Endometrial microvascular endothelial cells (primary cell): ENCODE results near the gene CEP85L. TPM values are rescaled to one million over a fixed set of nuclear protein-coding genes. Genes with fewer than 3 reads are reported as not detected.

Experiments used
- in situ Hi-C: cut with HindIII; loops from 2 replicates; pipeline ENCODE4 v1.10.0; 2017; ENCODE audit warnings: low sequenced_read_pairs, low pct_unique_long_range_greater_than_20kb; ENCODE audit errors: inconsistent ontology term
- total RNA-seq: library from RNA; depleted of rRNA; stranded (reverse); fragments of >200 nt; gene quantifications from one replicate; pipeline ENCODE4 v1.2.3, GENCODE V29; 2015; ENCODE audit errors: inconsistent ontology term

The CEP85L gene
- 5.9 TPM for total RNA-seq

DNA sequence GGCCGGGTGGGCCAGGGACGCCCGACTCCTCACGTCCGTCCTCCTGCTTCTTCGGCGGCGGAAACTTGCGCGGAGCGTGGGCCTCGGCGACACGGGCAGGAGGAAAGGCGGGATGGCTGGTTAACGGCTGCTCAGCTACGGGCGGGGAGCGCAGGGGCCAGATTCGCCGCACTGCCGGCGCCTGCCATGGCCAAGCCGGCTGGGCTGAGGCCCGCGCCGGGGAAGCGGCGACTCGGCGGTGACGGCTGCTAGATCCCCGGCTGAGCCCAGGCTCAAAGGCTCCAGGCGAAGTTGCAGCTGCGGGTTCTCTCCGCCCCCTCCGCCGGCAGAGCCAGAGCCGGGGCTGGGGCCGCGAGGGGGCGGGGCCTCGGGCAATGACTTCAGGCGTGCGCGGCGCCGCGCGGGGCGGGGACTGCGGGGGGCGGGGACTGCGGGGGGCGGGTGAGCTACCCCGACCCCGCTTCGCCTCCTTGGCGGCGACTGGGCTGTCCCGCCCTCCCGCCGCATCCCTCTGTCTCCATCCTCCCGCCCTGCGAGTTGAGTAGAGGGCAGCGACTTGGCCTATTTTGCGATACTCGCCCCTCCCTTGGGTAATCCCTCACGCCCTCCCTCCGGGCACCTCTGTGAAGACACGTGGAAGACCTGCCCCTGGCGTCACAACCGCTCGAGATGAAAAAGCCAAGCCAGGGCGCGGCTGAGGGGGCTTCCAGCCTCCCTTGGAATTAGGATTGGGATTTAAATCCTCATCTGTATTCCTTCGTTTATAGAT is at the start of gene CEP85L:
Gene CEP85L (minus strand): TSS at position 310 of the 769 bp plus-strand sequence. CDS start 322 bp downstream, outside the sequence.
- in situ Hi-C loops = no loop called here

DNA sequence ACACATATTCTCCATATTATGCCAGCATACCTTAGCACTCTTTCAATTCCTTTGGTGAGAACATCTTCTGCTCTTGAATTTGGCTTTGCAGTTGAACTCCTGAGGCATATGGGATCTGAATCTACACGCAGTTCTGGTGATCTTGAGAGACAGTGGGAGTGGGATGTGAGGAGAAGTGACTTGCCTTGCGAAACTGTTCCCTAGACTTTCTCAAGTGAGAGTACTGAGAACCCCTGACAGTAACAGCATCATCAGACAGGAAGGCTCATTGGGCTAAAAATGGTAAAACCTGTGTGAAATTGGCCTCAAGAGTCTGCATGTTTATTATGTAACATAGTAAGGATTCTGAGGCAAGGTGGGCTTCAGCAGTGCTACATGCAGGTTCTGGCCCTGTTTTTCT is 49.1 kb upstream of the CEP85L start:
- in situ Hi-C loops = no loop called here

DNA sequence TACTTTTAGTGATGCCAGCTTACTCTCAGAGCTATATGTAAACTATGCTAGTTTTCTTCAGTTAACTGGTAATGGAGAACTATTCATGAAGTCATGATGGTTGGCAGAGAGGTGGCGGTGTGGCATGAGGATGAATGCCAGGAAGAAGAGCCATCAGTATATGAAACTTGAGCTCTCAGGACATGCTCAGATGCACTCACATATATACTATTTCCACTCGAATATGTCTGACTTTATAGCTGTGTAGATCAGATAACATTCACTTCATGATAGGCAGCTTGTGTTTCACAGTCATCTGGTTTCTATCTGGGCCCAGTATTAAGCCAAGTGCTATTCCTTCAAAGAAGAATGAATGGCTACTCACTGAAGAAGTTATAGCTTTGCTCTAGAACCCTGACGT is 46.2 kb upstream of the CEP85L start:
- in situ Hi-C loops = no loop called here

DNA sequence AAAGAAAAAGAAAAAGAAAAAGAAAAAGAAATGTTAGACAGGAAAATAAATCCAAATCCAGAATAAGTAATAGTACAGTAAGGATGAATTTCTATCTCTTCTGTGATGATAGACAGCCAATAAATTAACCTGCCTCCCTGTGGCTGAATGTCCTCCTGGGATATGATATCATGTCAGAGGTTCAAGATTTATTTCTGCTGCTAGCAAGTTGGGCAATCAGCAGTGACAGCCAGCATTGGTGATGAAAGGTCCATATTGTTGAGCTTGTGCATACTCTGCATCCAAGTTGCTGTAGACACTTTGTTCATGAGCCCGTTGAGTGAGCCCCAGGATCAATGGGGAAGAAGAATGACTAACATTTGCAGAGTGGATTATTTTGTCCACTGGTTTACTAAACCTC is 44.9 kb upstream of the CEP85L start:
- in situ Hi-C loops = no loop called here

DNA sequence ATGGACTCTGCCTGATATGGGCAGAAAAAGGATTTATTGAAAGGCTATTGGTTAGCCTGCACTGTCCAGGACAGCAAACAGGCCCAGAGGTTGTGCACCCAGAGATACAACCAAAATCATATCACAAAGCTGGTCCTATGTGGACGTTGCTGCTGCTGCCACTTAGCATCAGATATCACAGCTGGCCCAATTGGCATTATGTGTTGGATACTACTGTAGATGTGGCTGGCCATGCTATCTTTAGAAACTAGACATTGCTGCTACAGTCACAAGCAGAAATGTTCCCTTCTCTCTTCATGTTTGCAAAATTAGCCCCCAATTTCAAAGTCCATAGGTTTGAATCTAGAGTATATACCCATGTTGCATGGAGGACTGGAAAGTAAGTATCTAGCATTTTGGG is 42.2 kb upstream of the CEP85L start:
- in situ Hi-C loops = no loop called here

DNA sequence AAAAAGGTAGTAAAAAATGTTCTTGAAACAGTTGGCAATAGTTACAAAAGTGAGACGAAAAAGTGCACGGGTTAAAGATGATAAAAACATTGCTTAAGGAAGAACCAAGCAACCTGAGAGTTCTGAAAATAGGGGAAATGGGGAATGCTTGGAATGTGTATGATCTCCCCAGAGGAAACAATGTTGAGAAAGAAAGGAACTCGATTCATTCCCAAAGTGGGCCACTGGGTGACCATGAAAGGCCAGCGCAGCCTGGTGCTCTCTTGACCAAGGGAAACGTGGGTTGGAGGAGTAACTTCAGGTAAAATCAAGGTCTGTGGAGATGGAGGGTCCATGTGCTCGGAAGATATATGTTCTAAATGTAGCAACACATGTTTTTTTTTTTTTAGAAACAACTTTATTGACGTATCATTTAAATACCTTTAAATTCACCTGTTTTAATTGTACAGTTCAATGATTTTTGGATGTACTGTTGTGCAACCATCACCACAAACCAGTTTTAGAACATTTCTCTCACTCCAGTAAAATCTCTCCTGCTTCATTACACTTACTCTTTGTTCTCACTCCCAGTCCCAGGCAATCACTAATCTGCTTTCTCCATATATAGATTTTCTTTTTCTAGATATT is 34.5 kb upstream of the CEP85L start:
- in situ Hi-C loops = no loop called here

DNA sequence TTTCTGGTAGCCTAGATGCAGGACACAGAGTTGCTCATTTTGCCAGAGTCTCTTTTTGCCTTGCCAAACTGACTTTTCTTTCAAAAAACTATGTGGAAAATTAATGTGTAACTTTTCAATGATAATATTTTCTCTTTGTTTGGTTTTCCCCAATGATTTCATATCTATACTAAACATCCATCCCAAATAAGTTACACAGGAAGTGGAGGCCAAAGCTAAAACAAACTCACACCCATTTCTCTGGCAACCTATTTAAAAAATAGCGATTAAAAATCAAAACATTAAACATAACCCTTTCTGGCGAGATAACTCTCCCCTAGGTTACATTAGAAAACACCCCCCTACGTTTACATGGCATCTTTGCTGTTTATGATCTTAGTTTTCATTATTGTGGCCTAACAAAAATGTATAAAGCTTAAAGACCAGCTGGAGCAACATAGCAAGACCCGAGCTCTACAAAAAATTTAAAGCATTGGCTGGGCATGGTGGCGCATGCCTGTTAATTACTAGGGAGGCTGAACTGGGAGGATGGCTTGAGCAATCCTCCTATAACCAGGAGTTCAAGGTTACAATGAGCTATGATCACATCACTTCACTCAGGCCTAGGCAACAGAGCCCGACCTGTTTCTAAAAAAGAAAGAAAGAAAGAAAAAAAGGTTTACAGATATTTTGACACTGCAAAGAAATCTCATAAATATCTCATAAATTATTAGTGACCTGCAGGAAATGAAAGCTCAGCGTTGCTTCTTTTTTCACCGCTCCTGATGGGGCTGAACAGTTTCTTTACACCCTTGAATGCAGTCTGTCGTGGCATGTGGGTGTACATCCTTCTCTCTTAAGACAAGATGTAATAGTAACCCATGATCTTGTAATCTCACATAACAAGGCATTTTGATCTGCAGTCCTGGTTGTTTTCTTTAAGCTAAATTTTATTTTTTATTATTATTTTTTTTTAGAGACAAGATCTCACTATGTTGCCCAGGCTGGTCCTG is 32.8 kb upstream of the CEP85L start:
- in situ Hi-C loops = no loop called here

DNA sequence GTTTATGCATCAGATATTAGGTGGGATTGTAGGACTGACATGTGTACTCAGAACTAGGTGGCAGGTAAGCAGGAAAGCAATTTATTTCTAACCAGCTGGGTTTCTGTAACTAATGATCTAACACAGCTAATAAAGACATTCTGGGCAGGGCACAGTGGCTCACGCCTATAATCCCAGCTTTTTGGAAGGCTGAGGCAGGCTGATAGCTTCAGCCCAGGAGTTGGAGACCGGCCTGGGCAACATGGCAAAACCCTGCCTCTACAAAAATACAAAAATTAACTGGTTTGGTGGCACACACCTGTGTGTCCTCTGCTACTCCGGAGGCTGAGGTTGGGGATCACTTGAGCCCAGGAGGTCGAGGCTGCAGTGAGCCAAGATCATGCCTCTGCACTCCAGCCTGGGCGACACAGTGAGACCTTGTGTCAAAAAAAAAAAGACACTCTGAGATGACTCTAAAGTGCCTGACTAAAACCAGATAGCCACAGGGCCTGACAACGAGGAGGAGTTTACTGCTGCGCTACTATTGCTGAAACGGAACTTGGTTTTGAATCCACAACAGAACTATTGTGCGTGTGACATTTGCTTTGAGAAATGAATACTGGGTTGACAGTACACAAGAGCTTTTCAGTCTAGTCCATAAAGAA is 29.2 kb upstream of the CEP85L start:
- in situ Hi-C loops = no loop called here

DNA sequence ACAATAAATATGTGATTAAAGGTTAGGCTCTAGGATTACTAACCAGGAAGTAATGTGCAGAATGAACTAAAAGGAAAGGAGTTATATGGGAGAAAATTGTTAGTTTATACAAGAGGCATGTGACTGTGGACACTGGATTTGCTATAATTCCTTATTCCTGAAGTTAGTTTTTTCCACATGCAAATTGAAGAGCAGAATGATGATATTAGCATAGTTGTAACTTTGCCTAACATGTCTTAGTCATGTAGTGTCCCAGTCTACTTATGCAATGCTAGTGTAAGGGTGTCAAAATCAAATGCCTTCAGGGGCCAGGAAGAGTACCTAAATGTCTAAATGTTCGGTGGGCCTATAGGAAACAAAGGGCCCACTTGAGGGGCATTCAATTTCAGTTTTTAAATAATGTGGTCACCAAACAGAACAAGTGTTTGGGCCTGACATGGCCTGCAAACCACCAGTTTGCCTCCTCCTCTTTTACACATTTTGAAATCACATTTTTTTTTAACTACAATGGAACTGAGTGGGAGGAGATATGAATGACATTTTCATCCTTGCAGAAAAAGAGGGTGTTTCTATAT is 28.0 kb upstream of the CEP85L start:
- in situ Hi-C loops = no loop called here

DNA sequence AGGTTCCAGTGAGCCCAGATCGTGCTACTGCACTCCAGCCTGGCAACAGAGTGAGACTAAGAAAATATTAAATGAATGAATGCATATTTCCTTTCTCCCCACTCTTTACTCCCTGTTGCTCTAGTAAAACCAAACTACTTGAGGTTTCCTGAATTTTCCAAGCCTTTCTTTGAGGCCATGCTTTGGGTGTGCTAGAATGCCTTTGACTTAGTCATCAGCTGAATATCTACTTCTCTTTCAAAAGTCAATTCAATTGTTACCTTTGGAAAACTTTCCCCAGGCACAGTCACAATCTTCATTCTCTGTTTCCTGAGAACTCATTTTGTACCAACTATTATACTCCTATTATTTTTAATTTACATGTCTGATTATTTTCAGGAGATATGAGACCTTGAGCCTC is 27.5 kb upstream of the CEP85L start:
- in situ Hi-C loops = no loop called here

DNA sequence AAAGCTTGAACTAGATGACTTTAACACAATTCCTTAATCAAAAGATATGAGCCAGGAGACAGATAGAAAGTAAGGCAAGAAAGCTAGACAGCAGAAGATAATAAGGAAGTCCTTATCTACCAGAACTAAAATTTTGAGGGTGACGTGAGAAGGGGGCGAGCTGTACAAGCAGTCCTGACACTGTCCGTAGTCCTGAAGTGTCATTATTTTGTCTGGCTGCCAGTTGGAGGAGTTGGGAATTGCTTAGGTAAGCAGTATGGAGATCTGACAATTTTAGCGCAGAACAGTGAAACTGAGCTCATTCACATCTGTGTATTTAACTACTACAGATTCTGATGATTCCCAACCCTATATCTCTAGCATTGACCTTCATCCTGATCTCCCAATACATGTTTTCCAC is 25.8 kb upstream of the CEP85L start:
- in situ Hi-C loops = no loop called here

DNA sequence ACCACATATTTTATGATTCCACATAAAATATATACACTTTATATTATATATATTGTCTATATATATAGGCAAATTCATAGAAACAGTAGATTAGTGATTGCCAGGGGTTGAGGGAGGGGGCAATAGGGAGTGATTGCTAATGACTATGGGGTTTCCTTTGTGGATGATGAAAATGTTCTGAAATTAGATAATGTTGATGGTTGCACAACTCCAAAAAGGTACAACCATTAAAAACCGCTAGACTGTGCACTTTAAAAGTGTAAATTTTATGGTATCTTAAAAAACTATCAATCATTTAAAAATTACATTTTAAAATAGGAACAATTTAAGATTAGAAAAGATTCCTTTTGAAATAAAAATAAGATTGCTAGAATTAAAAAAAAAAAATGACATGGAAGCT is 23.8 kb upstream of the CEP85L start:
- in situ Hi-C loops = no loop called here

DNA sequence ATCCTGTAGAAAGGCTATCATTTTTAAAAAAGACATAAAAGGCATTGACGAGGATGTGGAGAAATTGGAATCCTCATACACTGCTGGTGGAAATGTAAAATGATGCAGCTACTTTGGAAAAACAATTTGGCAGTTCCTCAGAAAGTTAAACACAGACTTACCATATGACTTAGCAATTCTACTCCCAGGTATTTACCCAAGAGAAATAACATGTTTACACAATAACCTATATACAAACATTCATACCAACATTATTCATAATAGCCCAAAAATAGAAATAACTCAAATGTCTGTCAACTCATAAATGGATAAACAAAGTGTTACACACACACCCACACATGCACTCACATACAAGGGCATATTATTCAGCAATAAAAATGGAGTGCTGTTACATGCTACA is 23.4 kb upstream of the CEP85L start:
- in situ Hi-C loops = no loop called here

DNA sequence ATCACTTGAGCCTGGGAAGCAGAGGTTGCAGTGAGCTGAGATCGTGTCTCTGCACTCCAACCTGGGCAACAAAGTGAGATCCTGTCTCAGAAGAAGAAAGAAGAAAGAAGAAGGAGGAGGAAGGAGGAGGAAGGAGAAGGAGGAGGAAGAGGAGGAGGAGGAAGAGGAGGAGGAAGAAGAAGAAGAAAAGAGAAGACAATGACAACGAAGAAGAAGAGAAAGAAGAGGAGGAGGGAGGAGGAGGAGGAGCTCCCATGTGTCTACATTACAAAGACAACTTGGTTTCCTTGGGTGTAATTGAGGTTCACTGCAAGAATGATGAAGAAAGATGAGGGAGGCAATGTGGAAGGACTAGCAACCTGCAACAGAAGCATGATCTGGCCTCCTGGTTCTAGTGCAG is 21.3 kb upstream of the CEP85L start:
- in situ Hi-C loops = no loop called here

DNA sequence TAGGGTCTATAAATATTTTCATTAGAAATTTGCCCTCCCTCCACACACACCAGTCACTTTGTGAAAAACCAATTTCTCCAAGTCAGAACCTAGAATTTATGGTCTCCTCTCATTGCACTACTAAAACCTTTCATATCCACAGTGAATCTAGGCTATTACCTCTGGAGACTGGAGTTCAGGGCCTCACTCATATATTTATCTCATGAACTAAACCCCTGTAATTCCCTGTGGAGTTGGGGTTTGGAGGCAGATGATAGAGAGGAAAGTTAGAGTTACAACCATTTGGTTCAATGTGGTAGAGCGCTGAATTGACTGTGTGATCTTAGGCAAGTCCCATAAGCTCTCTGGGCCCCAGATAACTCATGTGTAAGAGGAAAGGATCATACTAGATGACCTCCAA is 18.2 kb upstream of the CEP85L start:
- in situ Hi-C loops = no loop called here

DNA sequence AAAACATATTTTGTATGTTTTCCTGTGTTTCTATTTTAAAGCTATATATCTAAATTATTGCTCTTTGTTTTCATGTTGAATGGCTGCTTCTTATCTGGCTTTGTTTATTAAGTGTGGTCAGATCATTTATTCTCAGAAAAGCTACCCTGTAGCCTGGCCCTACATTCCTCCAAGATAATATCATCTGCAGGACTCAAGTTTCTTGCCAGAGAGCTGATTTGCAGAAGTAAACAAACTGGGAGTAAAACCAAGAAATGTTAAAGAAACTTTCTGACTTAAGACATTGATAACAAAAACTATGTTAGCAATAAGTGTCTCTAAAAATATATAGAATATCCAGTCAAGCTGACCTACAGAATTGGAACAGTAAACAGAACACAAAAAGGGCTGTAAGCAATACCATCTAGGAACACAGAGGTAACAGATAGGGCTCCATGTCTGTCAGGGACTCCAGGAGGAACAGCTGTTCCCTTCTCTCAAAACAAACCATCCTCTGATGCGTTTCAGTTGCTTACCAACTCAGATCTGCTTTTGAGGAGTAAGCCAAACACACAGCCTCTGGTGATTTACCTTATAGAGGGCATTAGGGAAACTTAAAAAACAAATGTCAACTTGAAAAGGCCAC is 17.5 kb upstream of the CEP85L start:
- in situ Hi-C loops = no loop called here

DNA sequence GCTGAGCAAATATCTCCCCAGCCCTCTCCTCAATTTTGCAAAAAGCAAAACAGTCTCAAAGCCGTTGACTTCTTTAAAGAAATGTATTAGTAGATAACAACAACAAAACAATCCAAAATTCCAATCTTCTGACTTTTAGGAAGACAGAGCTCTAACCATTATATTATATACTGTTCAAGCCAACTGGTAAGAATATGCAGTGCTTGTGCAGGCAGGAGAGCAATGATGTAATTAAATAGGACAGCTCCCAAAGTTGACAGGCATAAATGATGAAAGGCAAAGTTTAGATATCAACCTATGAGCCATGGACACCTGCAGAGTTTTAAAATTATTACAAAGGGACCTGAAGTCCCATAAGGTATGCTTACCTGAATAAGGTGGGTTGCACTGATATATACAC is 16.6 kb upstream of the CEP85L start:
- in situ Hi-C loops = no loop called here

DNA sequence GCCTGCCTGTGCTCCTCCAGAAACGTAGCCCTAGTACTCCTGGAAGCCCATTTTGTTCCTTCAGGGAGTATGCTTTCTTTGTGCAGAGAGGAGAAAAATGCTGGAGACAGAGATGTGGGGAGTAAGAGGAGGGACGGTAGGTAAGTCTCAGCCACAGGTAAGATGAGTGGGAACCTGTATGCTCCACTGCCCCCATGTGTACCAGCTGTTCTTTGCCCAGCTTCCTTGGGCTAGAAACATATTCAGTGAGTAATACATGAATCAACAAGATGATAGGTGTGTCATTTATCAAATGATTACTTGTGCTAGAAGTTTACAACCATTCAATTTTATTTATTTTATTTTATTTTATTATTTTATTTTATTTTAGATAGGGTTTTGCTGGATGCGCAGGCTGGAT is 13.6 kb upstream of the CEP85L start:
- in situ Hi-C loops = no loop called here
